ENCODE data around the gene HINT2.

Gene HINT2

GRCh38 chr9:35839926-35840325 lies 25.1 kb upstream of the HINT2 start:
- Histone ChIP-seq H3K27ac (no peak overlapping the region), H3K4me3 (no peak overlapping the region), H3K9me3 (no peaks in the 10 kb centered on the region), H3K4me1 (peaks cover 0 to 15% (median 8%) of the 10 kb centered on the region in 4 donors), H3K27me3 (no peaks in the 10 kb centered on the region), H3K36me3 (peaks cover 0 to 21% (median 13%) of the 10 kb centered on the region in 3 donors)
- intact Hi-C loops (cut with DNase I; ENCODE audit: low total_unique reads) = no loop called here
- DNase-seq = no peak
- no peak for TF ChIP-seq CTCF (IDR thresholded peaks at IDR 0.05)

- intact Hi-C loops (cut with DNase I; ENCODE audit: low total_unique reads) = no loop called here
- no peak for DNase-seq
- H3K36me3 ChIP-seq = peaks cover 0 to 21% (median 6%) of the 10 kb centered on the region in 3 donors
- H3K27ac ChIP-seq = no peak overlapping the region
- no peak overlapping the region for H3K4me3 ChIP-seq
- H3K9me3 ChIP-seq = no peaks in the 10 kb centered on the region
- no peak for TF ChIP-seq CTCF (IDR thresholded peaks at IDR 0.05)
- H3K27me3 ChIP-seq = no peaks in the 10 kb centered on the region
- peaks cover 0 to 37% (median 15%) of the 10 kb centered on the region in 4 donors for H3K4me1 ChIP-seq
These were observed 21.8 kb upstream of the HINT2 start for GRCh38 chr9:35836595-35836994.

GRCh38 chr9:35835766-35836165 lies 20.9 kb upstream of the HINT2 start:
- TF ChIP-seq CTCF (IDR thresholded peaks at IDR 0.05) = no peak
- H3K9me3 ChIP-seq = no peaks in the 10 kb centered on the region
- H3K27ac ChIP-seq = no peak overlapping the region
- DNase-seq = no peak
- no peaks in the 10 kb centered on the region for H3K27me3 ChIP-seq
- H3K4me3 ChIP-seq = no peak overlapping the region
- peaks cover 0 to 13% (median 6%) of the 10 kb centered on the region in 3 donors for H3K36me3 ChIP-seq
- peaks cover 0 to 46% (median 21%) of the 10 kb centered on the region in 4 donors for H3K4me1 ChIP-seq
- intact Hi-C loops (cut with DNase I; ENCODE audit: low total_unique reads) = no loop called here

- H3K4me1 ChIP-seq = peaks cover 0 to 51% (median 27%) of the 10 kb centered on the region in 4 donors
- TF ChIP-seq CTCF (IDR thresholded peaks at IDR 0.05) = no peak
- H3K27me3 ChIP-seq = no peaks in the 10 kb centered on the region
- H3K36me3 ChIP-seq = peaks cover 0 to 12% (median 6%) of the 10 kb centered on the region in 3 donors
- intact Hi-C loops (cut with DNase I; ENCODE audit: low total_unique reads) = no loop called here
- H3K4me3 ChIP-seq = no peak overlapping the region
- DNase-seq = no peak
- no peaks in the 10 kb centered on the region for H3K9me3 ChIP-seq
- H3K27ac ChIP-seq = no peak overlapping the region
These were observed 20.4 kb upstream of the HINT2 start for GRCh38 chr9:35835216-35835632.

- Histone ChIP-seq H3K27me3 (no peaks in the 10 kb centered on the region), H3K4me1 (peaks cover 0 to 58% (median 33%) of the 10 kb centered on the region in 4 donors), H3K36me3 (peaks cover 0 to 12% (median 6%) of the 10 kb centered on the region in 3 donors), H3K4me3 (no peak overlapping the region), H3K9me3 (no peaks in the 10 kb centered on the region), H3K27ac (peak overlapping the region; percentile 45 to 58)
- DNase-seq = no peak
- no peak for TF ChIP-seq CTCF (IDR thresholded peaks at IDR 0.05)
- intact Hi-C loops (cut with DNase I; ENCODE audit: low total_unique reads) = no loop called here
These were observed 19.7 kb upstream of the HINT2 start for GRCh38 chr9:35834260-35835215.
